Pons (tissue), 1 donor: Measurements from ENCODE around the gene ADARB2.
"Not testable (repeated sequence)": the region's sequence is repeated elsewhere in the genome, so short reads cannot be mapped to it uniquely, and the experiment has no call there.

Source experiments
- DNase-seq: peaks from one replicate; pipeline ENCODE4 v3.0.0-alpha.2; 2016; ENCODE audit warnings: low spot score

Gene ADARB2

DNA sequence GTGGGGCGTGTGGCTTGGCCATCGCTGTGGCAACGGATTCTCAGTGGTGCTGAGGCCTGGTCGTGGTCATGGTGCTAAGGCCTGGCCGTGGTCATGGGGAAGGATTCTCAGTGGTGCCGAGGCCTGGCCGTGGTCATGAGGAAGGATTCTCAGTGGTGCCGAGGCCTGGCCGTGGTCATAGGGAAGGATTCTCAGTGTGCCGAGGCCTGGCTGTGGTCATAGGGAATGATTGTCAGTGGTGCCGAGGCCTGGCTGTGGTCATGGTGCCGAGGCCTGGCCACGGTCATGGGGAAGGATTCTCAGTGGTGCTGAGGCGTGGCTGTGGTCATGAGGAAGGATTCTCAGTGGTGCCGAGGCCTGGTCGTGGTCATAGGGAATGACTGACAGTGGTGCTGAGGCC lies 327.9 kb downstream of the ADARB2 start:
- no peak for DNase-seq

DNA sequence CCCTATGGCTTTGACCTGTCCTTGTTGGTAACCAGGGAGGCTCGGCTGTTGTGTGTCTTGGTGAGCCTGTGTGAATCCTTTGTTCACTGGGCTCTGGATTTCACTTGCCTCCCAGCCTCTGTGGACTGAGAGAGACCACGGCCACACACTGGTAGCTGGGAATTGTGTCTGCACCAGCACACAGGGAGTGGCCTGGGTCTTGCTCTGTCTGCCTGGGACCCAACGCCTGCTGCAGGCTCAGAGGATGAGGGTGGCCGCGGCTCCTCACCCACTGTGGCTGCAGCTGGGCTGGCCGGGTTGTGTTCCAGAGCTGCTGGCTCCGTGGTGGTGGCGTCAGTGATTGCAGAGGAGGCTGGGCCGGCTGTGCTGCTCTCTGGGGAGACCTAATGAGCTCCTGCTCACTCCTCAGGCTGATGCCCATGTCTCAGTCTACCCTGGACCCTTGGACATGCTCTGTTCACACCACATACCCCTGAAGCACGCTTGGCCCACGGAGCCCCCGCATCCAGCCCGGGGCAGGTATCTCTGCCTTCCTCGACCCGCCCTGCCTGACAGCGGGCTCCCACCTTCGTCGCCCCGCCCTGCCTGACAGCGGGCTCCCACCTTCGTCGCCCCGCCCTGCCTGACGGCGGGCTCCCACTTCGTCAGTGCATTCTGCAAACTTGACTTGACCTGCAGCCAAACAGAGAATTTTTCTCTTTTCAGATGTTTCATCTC lies 328.5 kb downstream of the ADARB2 start:
- no peak for DNase-seq

DNA sequence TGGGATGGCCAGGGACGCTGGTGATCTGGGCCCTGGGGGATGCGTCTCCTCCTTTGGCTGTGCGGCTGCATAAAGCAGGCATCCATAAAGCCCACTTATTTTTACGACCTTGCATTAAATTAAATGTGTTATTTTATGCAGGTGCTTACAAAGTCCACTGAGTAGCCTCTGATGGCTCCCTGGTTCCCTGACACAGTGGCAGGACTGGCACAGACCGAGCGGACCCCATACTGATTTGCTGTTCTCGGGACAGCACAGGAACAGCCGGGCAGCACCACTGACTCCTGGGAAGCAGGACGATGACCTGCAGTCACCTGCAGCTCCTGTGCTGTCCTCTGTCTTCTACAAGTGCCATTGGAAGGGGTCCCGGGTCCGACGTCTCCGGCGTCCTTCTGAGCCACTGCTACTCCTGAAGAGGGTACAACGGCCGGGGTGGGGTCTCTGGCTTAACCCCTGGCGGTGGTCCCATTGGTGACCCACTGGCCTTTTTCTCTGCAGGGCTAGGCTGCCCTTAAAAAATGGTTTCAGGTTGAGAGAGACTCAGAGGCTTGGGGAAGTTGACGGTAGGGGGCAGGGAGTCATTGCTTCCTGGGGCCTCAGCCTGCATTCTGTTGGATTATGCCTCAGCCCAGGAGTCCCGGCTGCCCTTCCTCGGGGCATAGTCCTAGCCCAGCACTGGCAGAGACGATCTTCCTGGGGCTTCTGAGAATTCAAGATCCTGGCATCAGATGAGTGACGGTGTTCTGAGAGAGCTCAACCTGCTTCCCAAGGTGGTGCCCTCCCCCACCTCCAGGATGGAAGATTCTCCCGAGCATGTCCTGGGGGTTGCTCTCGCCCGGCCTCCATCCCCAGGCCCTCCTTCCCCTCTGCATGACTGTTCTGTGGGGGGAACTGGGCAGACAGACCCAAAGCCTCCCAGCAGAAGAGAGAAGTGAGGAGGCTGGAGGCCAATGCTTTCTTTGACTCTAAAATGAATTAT lies 330.1 kb downstream of the ADARB2 start:
- no peak for DNase-seq

DNA sequence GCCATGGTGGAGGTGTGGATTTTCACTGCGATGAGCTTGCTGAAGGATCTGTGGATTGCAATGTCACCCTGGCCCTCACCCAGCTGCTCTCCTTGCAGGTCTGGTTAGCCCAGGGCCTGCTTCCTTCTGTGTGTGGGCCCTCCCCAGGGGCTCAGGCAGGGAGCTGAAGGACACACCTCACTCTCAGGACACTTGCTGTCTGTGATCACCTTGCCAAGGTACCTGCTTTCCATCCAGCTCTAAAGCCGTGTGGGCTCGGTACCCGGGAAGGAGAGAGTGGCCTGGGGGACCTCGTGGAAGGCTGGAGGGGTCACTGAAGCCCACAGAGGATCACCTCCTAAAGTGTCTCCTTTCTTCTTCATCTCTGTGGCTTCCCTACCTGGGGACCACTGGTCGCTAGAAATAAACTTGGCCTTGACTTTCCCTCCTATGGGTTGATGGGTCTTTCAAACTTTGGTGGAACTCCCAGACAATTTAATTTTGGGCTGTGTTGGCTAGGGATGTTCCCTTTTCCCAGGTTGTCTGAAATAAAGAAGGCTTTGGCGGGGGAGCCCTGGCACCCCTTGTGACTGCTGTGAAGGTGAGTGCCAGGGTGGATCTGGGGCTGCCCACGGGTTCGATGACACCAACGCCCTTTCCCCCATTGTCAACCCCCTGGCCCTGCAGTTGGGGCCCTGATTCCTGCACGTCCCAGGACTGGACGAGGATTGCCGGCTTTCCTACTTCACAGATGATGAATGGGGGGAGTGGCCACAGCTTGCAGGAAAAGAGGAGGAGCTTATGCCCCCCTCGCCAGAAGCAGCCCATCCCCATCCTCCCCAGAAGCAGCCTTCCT lies 331.0 kb downstream of the ADARB2 start:
- DNase-seq, result no peak

DNA sequence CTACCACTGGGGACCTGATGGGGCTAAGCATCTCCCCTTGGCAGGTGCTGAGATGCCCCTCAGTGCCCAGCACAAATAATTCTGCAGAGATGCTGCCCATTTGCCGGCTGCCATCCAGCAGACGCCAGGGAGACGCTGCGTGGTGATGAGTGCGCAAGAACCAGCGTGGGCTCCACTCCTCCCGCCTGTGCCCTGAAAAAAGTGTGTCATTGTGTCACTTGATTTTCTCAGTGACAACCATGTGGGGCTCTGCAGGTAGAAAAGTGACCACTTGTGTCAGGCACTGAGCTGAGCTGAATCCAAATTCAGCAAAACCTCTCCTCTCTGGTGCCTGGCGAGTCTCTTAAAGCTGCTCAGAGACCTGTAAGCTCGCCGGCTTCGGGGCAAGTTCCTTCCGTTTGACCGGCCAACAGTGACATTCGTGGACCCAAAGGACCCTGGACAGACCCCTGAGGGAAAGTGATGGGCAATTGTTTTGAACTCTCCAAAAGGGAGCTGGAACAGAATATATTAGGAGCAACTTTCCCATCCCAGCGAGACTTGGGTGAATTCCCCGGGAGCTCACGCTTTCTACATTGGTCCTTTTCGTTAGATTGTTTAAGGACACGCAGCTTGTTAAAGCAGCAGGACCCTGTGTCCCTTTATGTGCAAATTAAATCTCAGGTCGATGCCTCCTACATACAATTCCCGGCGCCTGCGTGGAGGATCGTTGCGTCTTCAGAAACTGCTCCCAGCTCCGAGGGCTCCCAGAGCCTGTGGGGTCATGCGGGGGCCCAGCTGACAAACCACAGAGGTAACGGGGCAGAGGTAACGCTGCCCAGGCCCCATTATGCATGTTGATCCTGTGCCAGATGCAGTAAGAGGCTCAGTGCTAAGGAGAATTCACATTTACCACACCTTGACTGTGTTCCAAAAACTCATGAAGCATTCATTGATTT lies 332.7 kb downstream of the ADARB2 start:
- no peak for DNase-seq

DNA sequence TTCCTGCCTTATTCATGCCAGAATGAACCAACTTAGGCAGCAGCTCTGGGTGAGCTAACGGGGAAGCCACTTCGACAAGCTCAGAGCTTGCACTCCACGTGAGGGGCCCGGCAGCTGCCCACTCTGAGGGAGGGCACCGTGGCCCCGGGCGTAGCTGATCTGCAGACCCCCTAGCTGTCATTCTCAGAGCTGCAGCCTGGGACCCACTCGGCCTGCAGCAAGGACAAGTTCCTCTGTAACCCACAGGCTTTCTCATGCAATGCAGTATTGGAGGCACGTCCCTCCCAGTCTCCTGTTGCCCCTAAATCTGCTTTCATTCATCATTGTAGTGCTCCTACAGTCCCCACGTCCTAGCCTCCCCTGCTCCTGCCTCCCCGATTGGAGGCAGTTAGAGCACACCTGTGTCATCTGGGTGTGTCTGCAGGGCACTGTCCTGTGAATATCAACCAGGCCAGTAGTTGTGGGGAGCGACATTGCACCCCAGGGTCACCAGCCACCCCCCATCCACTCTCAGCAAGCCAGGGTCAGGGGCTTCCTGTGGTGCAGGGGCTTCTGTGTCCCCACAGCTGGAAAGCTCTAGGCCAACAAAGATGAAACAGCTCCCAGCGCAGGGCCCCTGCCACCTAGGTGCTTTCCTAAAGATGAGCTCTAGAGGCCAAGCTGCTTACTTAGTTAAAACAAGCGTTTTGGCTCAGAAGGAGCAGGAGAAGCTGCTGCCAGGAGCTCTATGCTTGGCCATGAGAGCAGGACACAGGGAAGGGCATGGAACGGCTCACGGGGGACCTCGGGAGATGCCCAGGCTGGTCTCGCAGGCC lies 333.6 kb downstream of the ADARB2 start:
- no peak for DNase-seq

DNA sequence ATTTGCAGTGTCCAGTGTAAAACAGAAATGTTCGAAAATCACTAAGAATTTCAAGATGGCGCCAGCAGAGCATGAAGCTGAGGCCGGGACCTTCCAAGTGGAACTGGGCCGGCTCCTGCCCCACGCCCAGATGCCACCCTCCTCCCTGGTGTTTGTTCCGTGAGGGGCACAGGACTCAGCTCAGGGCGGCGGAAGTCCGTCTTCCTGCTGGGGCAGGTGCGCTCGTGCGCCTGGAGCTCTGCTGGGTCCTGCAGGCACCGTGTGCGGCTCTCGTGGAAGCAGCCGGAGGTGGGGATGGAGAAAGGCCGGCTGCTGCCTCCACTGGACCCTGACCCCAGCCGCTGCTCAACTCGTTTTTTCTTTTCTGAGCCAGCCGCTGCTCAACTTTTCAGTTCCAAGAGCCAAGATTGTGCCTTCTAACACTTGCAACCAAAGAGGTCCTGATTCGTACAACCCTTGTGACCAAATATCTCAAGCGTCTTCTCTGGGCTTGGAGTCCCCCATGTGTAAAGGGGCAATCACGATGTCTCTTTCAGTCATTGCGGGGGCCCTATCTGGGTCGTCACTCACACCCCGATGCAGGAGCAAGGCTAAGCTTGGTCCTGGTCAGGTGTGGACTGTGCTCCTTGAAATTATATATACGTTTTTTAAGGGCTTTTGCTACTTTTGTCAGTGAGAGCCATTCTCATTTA lies 334.4 kb downstream of the ADARB2 start:
- no peak for DNase-seq

DNA sequence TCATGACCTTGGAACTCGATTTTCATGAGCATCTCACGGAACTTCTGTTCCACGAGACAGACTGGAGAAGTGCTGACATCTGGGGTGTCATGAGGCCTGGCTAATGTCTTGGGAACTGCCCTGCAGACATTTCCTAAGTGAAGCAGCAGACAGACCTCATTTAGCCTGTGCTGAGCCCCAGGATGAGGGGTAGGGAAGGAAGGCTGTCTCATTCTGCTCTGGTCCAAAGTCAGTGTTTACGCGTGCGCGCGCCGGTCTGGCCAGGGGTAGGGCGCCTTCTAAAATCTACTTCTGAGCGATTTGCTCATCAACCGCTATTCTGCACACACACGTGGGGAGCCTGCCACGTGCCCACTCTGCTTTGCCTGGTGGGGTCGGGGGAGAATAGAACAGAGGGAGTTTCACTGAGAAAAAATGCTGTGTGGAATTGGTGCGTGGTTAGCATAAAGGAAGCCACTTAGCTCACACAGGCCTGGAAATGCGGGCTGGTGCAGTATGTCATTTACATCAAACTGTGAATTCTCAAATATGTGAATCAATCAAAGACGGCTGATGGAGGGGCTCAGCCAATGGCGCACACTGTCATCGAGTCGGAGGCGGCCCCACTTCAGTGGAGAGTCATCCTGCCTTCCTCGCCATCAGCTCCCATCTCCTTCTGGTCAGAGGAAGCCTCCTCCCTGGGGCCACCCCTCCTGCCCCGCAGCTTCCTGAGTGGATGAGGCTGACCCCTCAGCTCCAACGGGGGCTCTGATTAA lies 335.1 kb downstream of the ADARB2 start:
- no peak for DNase-seq

DNA sequence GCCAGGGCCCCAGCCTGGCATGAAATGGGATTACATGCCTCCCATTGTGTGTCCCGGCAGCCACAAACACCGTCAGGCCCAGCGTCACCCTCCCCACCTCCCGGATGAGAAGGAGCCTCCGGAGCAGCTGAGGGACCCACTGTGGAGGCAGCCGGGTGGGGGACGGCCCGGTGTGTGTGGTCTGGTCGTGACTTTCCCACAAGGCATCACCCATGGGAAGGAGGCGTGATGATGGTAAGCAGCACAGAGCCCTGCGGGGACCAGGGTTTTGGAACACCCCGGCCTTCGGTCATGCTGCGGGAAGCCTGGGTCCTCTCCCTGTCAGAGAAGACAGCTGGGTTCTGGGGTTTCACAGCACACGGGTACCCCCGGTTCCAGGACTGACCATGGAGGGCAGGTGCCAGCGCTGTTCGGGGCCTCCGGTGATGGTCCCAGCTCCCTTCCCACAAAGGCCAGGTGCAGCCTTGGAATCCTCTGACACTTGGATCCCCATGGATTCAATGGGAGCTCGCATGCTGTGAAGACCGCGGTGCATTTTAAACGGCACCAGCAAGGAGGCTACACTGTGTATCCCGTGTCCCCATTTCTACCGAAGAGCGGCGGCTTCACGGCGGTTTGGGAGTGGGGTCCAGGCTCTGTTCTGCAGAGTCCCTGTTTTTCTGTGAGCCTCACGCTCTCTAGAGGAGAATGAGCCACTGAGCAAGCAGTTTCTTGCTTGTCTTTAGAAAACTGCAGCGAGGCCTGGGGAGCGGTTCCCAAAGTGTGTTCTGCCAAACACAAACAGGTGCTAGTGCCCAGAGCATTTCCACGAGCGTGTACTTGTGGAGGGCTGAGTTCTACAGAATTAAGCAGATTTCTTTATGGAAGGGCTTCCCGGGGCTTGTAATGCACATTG lies 336.0 kb downstream of the ADARB2 start:
- no peak for DNase-seq

DNA sequence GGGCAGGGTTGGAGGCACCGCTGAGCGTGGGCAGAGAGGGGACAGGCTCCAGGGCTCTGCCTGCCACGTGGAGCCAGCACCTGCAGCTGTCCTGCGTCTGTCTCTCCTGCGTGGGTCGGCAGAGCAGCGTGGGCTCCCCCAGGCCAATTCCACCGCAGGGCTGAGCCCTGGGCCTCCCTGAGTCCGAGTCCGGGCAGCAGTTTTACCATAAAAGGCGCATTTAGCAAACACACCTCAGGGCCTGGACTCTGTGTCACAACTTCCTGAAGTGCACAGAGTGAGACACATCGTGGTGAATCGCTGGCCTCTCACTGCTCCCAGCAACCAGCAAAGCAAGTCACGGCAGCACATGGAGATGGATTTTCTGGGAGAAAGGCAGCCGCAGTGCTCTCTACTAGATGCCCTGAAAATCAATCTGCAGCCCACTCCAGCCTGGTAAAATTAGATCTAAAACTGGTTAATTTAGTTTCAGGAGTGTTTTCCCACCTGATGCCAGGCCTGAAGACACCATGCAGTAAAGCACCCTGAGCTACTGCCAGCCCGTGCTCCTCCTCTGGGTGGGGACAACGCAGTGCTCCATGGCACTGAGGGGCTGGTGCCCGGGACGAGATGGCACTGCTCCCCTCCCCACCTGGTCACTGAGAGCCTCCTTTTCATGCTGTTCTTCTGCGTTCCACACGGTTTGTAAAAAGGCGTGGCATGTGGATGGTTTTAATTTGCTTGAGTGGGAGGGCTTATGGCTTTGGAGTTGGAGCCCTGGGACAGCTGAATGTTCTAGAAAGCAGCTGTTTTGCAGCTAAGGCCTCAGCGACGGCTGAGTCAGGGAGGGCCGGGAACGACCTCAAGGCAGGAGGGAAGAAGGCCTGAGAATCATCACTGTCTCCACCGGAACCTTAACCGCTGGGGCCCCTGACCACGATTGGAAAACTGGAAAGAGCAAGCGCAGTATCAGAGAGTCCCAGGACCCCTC lies 336.9 kb downstream of the ADARB2 start:
- no peak for DNase-seq

DNA sequence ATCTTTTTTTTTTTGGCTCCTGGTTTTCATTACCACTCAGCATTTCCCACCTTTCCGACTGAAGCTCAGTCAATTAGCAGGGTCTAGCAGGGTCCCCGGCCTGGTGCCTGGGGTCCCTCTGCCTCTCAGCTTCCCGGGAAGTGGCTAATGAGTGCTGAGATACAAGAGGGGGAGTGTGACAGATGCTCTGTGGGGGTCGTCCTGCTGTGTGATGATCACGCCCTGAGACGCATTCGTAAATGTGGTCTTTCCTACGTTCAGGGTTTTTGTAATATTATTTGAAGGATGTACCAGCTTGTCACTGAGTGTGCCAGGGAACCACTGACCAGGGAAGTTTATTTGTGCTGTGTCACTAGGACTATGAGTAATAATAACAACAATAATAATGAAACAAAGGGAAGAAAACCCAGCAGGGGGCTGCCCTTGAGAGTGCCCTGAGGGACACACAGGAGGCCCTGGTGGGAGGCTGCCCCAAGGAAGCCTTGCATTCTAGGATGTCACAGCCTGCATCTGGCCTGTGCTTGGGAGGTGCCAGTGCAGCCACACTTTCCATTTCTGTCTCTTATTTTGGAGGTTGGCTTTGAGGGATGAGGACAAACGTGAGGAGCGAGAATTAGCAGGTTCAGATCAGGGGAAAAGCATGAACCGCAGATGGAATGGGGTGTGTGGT lies 337.8 kb downstream of the ADARB2 start:
- DNase-seq, result no peak

DNA sequence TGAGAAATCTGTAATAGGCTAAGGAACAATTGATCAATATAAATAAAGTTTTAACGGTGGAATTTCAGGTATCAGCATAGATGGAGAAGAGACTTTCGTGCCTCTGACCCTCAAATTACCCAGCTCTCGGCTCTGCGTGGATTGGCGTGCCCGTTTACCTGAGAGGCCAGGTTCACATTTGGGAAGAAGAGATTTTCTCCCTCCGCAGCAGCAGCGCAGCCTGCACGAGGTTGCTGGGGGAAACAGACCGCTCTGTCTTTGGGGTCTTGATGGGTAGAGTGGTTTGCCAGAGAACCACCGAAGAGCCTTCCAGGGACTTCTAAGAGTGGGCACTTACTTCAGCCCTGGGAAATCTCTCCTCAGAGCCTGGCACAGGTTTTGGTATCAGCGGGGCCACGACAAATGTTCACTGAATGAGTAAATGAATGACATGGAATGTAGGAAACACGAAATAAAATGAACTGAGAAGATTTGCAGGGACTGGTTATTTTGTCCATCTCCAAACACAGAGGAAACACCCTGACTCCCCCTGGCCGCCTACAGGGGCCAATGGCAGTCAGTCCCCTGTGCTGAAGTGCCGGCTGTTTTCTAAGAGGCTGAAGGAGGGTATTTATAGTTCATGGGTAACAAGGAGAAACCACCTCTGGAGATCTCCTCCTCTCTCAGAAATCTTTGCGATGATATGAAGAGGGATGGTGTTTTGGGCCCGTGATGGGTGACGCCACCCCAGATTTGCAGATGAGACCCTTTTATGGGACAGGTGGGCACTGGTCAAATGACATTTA lies 338.5 kb downstream of the ADARB2 start:
- no peak for DNase-seq

DNA sequence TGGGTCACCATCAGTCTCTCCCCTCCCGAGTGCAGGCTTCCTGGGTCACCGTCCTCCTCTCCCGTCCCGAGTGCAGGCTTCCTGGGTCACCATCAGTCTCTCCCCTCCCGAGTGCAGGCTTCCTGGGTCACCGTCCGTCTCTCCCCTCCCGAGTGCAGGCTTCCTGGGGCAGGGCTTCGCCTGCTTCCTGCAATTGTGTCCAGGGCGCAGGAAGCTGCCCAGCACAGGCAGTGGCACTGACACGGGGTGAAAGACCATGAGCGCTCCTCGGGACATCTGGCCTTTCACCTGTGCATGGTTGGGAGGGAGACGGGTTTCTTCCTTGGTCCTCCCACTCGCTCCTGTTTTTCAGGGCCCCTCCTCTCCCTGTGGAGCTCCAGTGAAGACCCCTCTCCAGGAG lies 339.2 kb downstream of the ADARB2 start:
- not testable (repeated sequence) for DNase-seq

DNA sequence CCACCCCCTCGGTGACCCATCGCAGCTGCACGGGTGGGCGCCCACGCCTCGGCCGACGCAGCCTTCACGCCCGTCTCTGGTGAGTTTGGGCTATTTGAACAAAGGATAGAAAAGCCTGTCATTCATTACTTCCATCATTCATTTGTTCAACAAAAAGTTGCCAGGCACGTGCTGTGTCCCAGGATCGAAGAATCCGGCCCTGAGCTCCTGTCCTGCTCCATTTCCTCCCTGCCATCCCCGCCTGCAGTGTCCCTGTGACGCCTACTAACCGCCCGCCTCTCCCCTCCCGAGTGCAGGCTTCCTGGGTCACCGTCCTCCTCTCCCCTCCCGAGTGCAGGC lies 341.1 kb downstream of the ADARB2 start:
- DNase-seq, result no peak
